Mucosa of rectum (tissue), 2 donors: ENCODE results near the gene ZNF184.

Experiments used
- H3K27ac ChIP-seq, 2 donors: one replicate each; pipeline ENCODE4 v1.7.0; 2013; ENCODE audit warnings: inconsistent platforms in 2 of 2, low read depth in 2 of 2, low read length in 2 of 2
- H3K27me3 ChIP-seq, 2 donors: one replicate each; pipeline ENCODE4 v1.7.0; 2013; ENCODE audit warnings: low read length in 2 of 2; ENCODE audit not compliant: control insufficient read depth in 2 of 2, insufficient read depth in 2 of 2
- H3K36me3 ChIP-seq, 2 donors: one replicate each; pipeline ENCODE4 v1.7.0; 2013; ENCODE audit warnings: low read length in 2 of 2; ENCODE audit not compliant: control insufficient read depth in 2 of 2, insufficient read depth in 2 of 2
- H3K4me1 ChIP-seq, 2 donors: one replicate each; pipeline ENCODE4 v1.7.0; 2013; ENCODE audit warnings: low read length in 2 of 2, mild to moderate bottlenecking in 1 of 2; ENCODE audit not compliant: control insufficient read depth in 2 of 2, insufficient read depth in 2 of 2
- H3K4me3 ChIP-seq, 2 donors: one replicate each; pipeline ENCODE4 v1.7.0; 2013; ENCODE audit warnings: low read length in 2 of 2
- H3K9ac ChIP-seq, 2 donors: one replicate each; pipeline ENCODE4 v1.7.0; 2013; ENCODE audit warnings: low read length in 2 of 2, low read depth in 1 of 2, mild to moderate bottlenecking in 1 of 2
- H3K9me3 ChIP-seq, 2 donors: one replicate each; pipeline ENCODE4 v1.7.0; 2013; ENCODE audit warnings: low read length in 2 of 2; ENCODE audit not compliant: control insufficient read depth in 2 of 2
- donor health status: healthy.
- donor health status: Normal muscosa, but diverticular disease.

The ZNF184 gene

GRCh38 chr6:27503436-27504030 is 30.6 kb upstream of the ZNF184 start:
- Histone ChIP-seq H3K36me3 (no peaks in the 10 kb centered on the region), H3K27ac (no peak overlapping the region), H3K9ac (peak overlapping the region; percentile 17 to 26), H3K4me1 (peaks cover 0 to 5% of the 10 kb centered on the region in 2 donors), H3K9me3 (no peaks in the 10 kb centered on the region), H3K27me3 (peaks cover 0 to 4% of the 10 kb centered on the region in 2 donors), H3K4me3 (peak overlapping the region; percentile 65 to 73)

GRCh38 chr6:27502508-27503435 is 29.9 kb upstream of the ZNF184 start:
- Histone ChIP-seq H3K4me3 (peak overlapping the region; percentile 65 to 73), H3K4me1 (peaks cover 0 to 5% of the 10 kb centered on the region in 2 donors), H3K27ac (no peak overlapping the region), H3K36me3 (no peaks in the 10 kb centered on the region), H3K27me3 (peaks cover 0 to 10% of the 10 kb centered on the region in 2 donors), H3K9ac (peak overlapping the region; percentile 26 to 52), H3K9me3 (no peaks in the 10 kb centered on the region)

- H3K4me3 ChIP-seq = no peak overlapping the region
- peaks cover 0 to 5% of the 10 kb centered on the region in 2 donors for H3K4me1 ChIP-seq
- no peak overlapping the region for H3K27ac ChIP-seq
- H3K27me3 ChIP-seq = peaks cover 0 to 10% of the 10 kb centered on the region in 2 donors
- no peaks in the 10 kb centered on the region for H3K36me3 ChIP-seq
- no peaks in the 10 kb centered on the region for H3K9me3 ChIP-seq
- no peak overlapping the region for H3K9ac ChIP-seq
Observed at GRCh38 chr6:27501187-27501586, 28.3 kb upstream of the ZNF184 start.

GRCh38 chr6:27500177-27500576 is 27.3 kb upstream of the ZNF184 start:
- Histone ChIP-seq H3K4me1 (peaks cover 2 to 5% of the 10 kb centered on the region in 2 donors), H3K9me3 (no peaks in the 10 kb centered on the region), H3K27ac (no peak overlapping the region), H3K27me3 (peaks cover 9 to 12% of the 10 kb centered on the region in 2 donors), H3K9ac (no peak overlapping the region), H3K36me3 (no peaks in the 10 kb centered on the region), H3K4me3 (no peak overlapping the region)

GRCh38 chr6:27495386-27496135 is 22.7 kb upstream of the ZNF184 start:
- Histone ChIP-seq H3K27ac (no peak overlapping the region), H3K36me3 (no peaks in the 10 kb centered on the region), H3K4me3 (peak overlapping the region; percentile 40 to 69), H3K9me3 (no peaks in the 10 kb centered on the region), H3K4me1 (peaks cover 0 to 4% of the 10 kb centered on the region in 2 donors), H3K9ac (peak overlapping the region in 1 of 2 donors; percentile 8), H3K27me3 (peaks cover 15 to 18% of the 10 kb centered on the region in 2 donors)

- Histone ChIP-seq H3K9me3 (no peaks in the 10 kb centered on the region), H3K27ac (no peak overlapping the region), H3K4me1 (peaks cover 0 to 4% of the 10 kb centered on the region in 2 donors), H3K27me3 (peaks cover 14 to 15% of the 10 kb centered on the region in 2 donors), H3K4me3 (peak overlapping the region in 1 of 2 donors; percentile 69), H3K9ac (peak overlapping the region in 1 of 2 donors; percentile 8), H3K36me3 (no peaks in the 10 kb centered on the region)
Observed at GRCh38 chr6:27494987-27495385, 22.1 kb upstream of the ZNF184 start.

GRCh38 chr6:27494103-27494502 is 21.2 kb upstream of the ZNF184 start:
- no peak overlapping the region for H3K4me3 ChIP-seq
- H3K4me1 ChIP-seq = peaks cover 0 to 4% of the 10 kb centered on the region in 2 donors
- H3K36me3 ChIP-seq = no peaks in the 10 kb centered on the region
- no peak overlapping the region for H3K9ac ChIP-seq
- H3K9me3 ChIP-seq = no peaks in the 10 kb centered on the region
- H3K27me3 ChIP-seq = peaks cover 14 to 15% of the 10 kb centered on the region in 2 donors
- H3K27ac ChIP-seq = no peak overlapping the region

- Histone ChIP-seq H3K4me1 (peaks cover 0 to 4% of the 10 kb centered on the region in 2 donors), H3K9ac (no peak overlapping the region), H3K27ac (no peak overlapping the region), H3K36me3 (no peaks in the 10 kb centered on the region), H3K9me3 (no peaks in the 10 kb centered on the region), H3K4me3 (no peak overlapping the region), H3K27me3 (peaks cover 8 to 15% of the 10 kb centered on the region in 2 donors)
Observed at GRCh38 chr6:27492631-27493190, 19.8 kb upstream of the ZNF184 start.

GRCh38 chr6:27479319-27480182 is 6.6 kb upstream of the ZNF184 start:
- peak overlapping the region; percentile 98 to 99 for H3K27ac ChIP-seq
- peak overlapping the region; percentile 90 to 98 for H3K9ac ChIP-seq
- no peaks in the 10 kb centered on the region for H3K9me3 ChIP-seq
- H3K4me3 ChIP-seq = peak overlapping the region; percentile 77 to 99
- peaks cover 6 to 13% of the 10 kb centered on the region in 2 donors for H3K4me1 ChIP-seq
- no peaks in the 10 kb centered on the region for H3K36me3 ChIP-seq
- H3K27me3 ChIP-seq = no peaks in the 10 kb centered on the region
